Lower leg skin (tissue), 3 donors: Measurements from ENCODE around the gene PPA1.

Source experiments
- CTCF ChIP-seq, 3 donors: fragments of 450-650 bp; IDR thresholded peaks; one replicate each; pipeline ENCODE4 v1.5.1; 2016; ENCODE audit warnings: antibody characterized with exemption in 3 of 3, mild to moderate bottlenecking in 3 of 3, moderate library complexity in 2 of 3
- POLR2A ChIP-seq, 2 donors: fragments of 450-650 bp; IDR thresholded peaks; one replicate each; pipeline ENCODE4 v1.6.1; 2016 to 2017; ENCODE audit warnings: antibody characterized with exemption in 2 of 2, mild to moderate bottlenecking in 1 of 2, moderate library complexity in 1 of 2

GRCh38 chr10:70267161-70267933 lies 34.1 kb upstream of the PPA1 start:
- TF ChIP-seq CTCF (IDR thresholded peaks at IDR 0.05) (no peak), POLR2A (IDR thresholded peaks at IDR 0.05) (no peak)
